Breast epithelium (tissue), 4 donors: ENCODE measurements around the gene NSMF. TPM values are rescaled to one million over a fixed set of nuclear protein-coding genes. Genes with fewer than 3 reads are reported as not detected.
"Not testable (repeated sequence)": the region's sequence is repeated elsewhere in the genome, so short reads cannot be mapped to it uniquely, and the experiment has no call there.

Source experiments
- DNase-seq, 2 donors: peaks; one replicate each; pipeline ENCODE4 v3.0.0-alpha.2; 2019; ENCODE audit warnings: low spot score in 2 of 2
- H3K27ac ChIP-seq, 2 donors: fragments of 200-600 bp; sonication (generic) in 1 of 2; one replicate each; pipeline ENCODE4 v1.5.1; 2016 to 2019; ENCODE audit warnings: mild to moderate bottlenecking in 1 of 2
- H3K27me3 ChIP-seq, 2 donors: fragments of 200-600 bp; sonication (generic) in 1 of 2; one replicate each; pipeline versions ENCODE4 v1.5.1 to v1.6.0; 2017 to 2019; ENCODE audit warnings: control low read depth in 1 of 2, mild to moderate bottlenecking in 1 of 2
- H3K36me3 ChIP-seq: fragments of 200-600 bp; one replicate; pipeline ENCODE4 v1.5.1; 2019
- H3K4me1 ChIP-seq, 2 donors: fragments of 200-600 bp; sonication (generic); one replicate each; pipeline ENCODE4 v1.5.1; 2016 to 2019; ENCODE audit warnings: control low read depth in 1 of 2
- H3K4me3 ChIP-seq, 3 donors: fragments of 200-600 bp; sonication (generic); 1 replicate in 2 of 3; 2 replicates in 1 of 3; pipeline ENCODE4 v1.5.1; 2016 to 2019; ENCODE audit warnings: mild to moderate bottlenecking in 3 of 3, moderate library complexity in 2 of 3
- H3K9me3 ChIP-seq, 2 donors: fragments of 200-600 bp; sonication (generic) in 1 of 2; one replicate each; pipeline ENCODE4 v1.5.1; 2016 to 2019; ENCODE audit warnings: control low read depth in 1 of 2
- CTCF ChIP-seq, 3 donors: fragments of 450-650 bp; IDR thresholded peaks; one replicate each; pipeline ENCODE4 v1.5.1; 2016 to 2017; ENCODE audit warnings: antibody characterized with exemption in 3 of 3, mild to moderate bottlenecking in 3 of 3, moderate library complexity in 3 of 3
- POLR2A ChIP-seq: fragments of 450-650 bp; IDR thresholded peaks from one replicate; pipeline ENCODE4 v1.6.1; 2016; ENCODE audit warnings: antibody characterized with exemption, mild to moderate bottlenecking, moderate library complexity
- POLR2AphosphoS5 ChIP-seq, 3 donors: sonication (generic); formaldehyde crosslinking; IDR thresholded peaks; one replicate each; pipeline ENCODE4 v1.6.1; 2017; ENCODE audit warnings: antibody characterized with exemption in 3 of 3
- intact Hi-C: fragments of 100-400 bp; cut with DNase I; formaldehyde crosslinking; loops from one replicate; pipeline ENCODE4 v1.15.1; 2023; ENCODE audit warnings: low total_unique reads
- total RNA-seq, 3 donors: library from RNA; depleted of rRNA; stranded (reverse); fragments of >200 nt; gene quantifications; one replicate each; pipeline ENCODE4 v1.1.0, GENCODE V29; 2016

Gene NSMF
- total RNA-seq, 3 donors from 2014 or later = 30.9 to 38.4 (median 37.4) TPM

GRCh38 chr9:137410236-137410890, 48.8 kb downstream of the NSMF start:
- TF ChIP-seq POLR2AphosphoS5 (IDR thresholded peaks at IDR 0.05) = peak in 1 of 3 donors; percentile 10
- H3K4me3 ChIP-seq = peak overlapping the region in 1 of 3 donors; percentile 54
- peak overlapping the region; percentile 92 for H3K27ac ChIP-seq
- H3K36me3 ChIP-seq, H3K27me3 ChIP-seq, H3K9me3 ChIP-seq, DNase-seq, intact Hi-C loops: not testable (repeated sequence)
- peaks cover 12 to 19% of the 10 kb centered on the region in 2 donors for H3K4me1 ChIP-seq

GRCh38 chr9:137409515-137409914, 49.6 kb downstream of the NSMF start:
- Histone ChIP-seq H3K9me3 (no peaks in the 10 kb centered on the region), H3K4me3 (no peak overlapping the region), H3K27ac (peak overlapping the region; percentile 72 to 92), H3K27me3 (no peaks in the 10 kb centered on the region), H3K36me3 (no peaks in the 10 kb centered on the region), H3K4me1 (peaks cover 12 to 19% of the 10 kb centered on the region in 2 donors)
- intact Hi-C loops = no loop called here
- TF ChIP-seq POLR2AphosphoS5 (IDR thresholded peaks at IDR 0.05) (no peak), CTCF (IDR thresholded peaks at IDR 0.05) (no peak), POLR2A (no peak)
- DNase-seq = no peak

GRCh38 chr9:137408651-137409405, 50.3 kb downstream of the NSMF start:
- TF ChIP-seq POLR2A = no peak
- TF ChIP-seq POLR2AphosphoS5 (IDR thresholded peaks at IDR 0.05) = no peak
- TF ChIP-seq CTCF (IDR thresholded peaks at IDR 0.05) = no peak
- H3K9me3 ChIP-seq = no peaks in the 10 kb centered on the region
- no peaks in the 10 kb centered on the region for H3K36me3 ChIP-seq
- no peak for DNase-seq
- no peaks in the 10 kb centered on the region for H3K27me3 ChIP-seq
- peak overlapping the region in 1 of 2 donors; percentile 92 for H3K27ac ChIP-seq
- H3K4me3 ChIP-seq = no peak overlapping the region
- intact Hi-C loops = no loop called here
- peaks cover 12 to 19% of the 10 kb centered on the region in 2 donors for H3K4me1 ChIP-seq

GRCh38 chr9:137407590-137408300, 51.4 kb downstream of the NSMF start:
- DNase-seq = no peak
- Histone ChIP-seq H3K27me3 (no peaks in the 10 kb centered on the region), H3K27ac (peak overlapping the region; percentile 28 to 42), H3K36me3 (no peaks in the 10 kb centered on the region), H3K9me3 (no peaks in the 10 kb centered on the region), H3K4me1 (peaks cover 12 to 19% of the 10 kb centered on the region in 2 donors), H3K4me3 (peak overlapping the region; percentile 38 to 70 (median 47))
- intact Hi-C loops = no loop called here
- TF ChIP-seq POLR2A = no peak

GRCh38 chr9:137406876-137407589, 52.1 kb downstream of the NSMF start:
- TF ChIP-seq POLR2A (no peak), CTCF (IDR thresholded peaks at IDR 0.05) (peak; percentile 31 to 75 (median 45))
- H3K4me1 ChIP-seq = peaks cover 11 to 16% of the 10 kb centered on the region in 2 donors
- no peaks in the 10 kb centered on the region for H3K27me3 ChIP-seq
- no peaks in the 10 kb centered on the region for H3K9me3 ChIP-seq
- H3K27ac ChIP-seq = peak overlapping the region; percentile 7 to 42
- no peak for DNase-seq
- no peaks in the 10 kb centered on the region for H3K36me3 ChIP-seq
- intact Hi-C loops = no loop called here
- peak overlapping the region; percentile 38 to 70 (median 47) for H3K4me3 ChIP-seq
